ENCODE data around the gene CCDC28B.
"Not testable (repeated sequence)": the region's sequence is repeated elsewhere in the genome, so short reads cannot be mapped to it uniquely, and the experiment has no call there.

The CCDC28B gene

DNA sequence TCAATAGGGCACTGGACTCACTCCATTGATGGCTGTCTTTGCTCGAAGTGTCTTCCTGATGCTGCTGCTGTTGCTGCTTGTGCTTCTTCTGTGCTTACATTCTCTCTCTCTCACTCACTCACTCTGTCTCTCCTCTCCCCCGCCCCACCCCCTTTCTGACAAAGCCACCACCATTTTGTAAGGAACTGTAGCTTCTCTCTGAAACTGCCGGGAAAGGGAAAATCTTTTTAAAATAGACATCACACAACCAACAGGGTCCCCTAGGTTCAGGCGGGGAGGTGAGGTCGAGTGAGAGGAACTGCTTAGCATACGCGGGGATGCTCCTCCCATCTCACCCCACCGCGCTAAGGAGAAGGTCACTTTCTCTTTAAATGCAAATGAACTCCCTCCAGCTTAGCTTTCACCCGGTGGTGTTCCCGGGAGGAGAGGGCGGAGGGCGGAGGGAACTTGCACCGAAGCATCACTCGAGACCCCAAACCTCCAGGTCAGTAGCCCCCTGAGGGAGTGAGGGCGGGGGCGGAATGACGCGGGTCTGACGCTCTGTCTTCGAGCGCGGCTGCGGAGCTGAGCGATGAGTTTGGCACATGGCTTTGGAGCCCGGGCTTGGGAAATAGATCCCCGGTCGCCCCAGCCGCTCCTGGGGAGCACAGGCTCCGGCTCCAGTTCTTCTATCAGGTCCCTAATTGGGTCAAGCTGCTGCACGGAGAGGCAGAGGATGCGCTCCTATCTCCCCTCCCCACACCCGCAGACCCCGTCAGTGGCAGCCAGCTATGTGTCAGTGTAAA, at the start of gene CCDC28B:
CCDC28B (plus strand) TSS at position 370 of the 785 bp plus-strand sequence. CDS start 1,341 bp downstream, outside the sequence.
- peak; percentile 57 for DNase-seq

DNA sequence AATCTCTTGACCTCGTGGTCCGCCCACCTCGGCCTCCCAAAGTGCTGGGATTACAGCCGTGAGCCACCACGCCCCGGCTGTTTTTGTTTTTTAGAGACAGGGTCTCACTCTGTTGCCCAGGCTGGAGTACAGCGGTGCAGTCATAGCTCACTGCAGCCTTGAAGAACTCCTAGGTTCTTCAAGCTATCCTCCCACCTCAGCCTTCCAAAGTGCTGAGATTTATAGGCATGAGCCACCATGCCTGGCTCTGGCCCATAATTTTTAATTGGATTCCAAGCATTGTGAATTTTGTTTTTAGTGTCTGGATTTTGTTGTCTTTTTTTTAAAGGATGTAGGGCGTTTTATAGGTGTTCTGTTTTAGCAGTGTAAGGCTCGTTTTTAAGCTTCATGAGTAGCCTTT, 49.5 kb upstream of the CCDC28B start:
- DNase-seq = no peak

DNA sequence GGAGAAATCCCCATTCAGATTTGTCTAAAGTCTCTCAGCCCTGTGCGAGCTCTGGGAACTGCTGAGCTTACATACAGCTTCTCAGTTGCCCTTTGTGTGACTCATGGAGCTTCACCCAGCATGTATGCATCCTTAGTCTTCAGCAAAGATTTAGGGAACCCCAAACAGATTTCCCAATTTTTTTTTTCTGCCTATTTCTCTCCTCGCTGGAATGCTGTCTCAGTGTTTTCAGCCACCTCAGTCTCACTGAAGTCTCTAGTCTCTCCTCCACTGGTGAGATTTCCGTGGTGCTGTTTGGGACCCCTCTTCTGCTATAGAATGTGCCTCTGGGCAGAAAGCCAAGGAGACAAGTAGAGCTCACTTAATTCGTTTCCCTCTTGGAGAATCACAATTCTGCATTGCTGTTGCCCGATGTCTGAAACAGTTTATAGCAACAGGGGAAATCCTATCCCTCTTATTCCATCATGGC, 49.0 kb upstream of the CCDC28B start:
- DNase-seq = peak; percentile 73

DNA sequence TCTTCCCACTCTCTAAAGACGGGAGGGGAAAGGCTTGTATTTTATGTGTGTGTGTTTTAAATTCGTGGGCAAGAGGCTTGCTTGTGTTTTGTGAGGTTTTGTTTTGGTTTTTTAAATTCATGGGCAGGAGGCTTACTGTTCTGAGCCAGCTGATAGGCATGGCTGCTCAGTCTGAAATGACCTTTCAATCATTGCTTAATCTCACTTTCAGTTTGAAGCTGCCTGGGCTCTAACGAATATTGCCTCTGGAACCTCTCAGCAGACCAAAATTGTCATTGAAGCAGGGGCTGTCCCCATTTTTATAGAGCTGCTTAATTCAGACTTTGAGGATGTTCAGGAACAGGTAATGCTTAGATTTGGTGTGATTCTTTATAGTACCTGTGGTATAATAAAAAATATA, 41.2 kb upstream of the CCDC28B start:
- no peak for DNase-seq

DNA sequence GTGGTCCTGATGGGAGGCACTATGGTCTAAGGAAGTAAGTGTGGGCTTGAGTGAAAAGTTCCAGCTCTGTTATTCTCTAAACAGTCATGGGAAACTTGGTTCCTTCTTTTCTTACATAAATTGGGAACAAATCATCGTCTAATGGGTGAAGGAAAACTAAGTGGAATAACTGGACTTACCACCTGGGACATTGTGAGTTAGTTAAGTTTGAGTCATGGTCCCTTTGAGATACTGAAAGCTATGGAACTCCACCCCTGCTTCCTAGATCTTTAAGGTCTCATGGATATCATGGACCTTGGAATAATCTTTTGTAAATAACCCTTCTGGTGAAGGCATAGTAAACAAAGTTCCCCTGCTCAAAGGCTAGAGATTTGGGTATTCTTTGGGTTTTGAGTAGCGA, 37.0 kb upstream of the CCDC28B start:
- no peak for DNase-seq

GRCh38 chr1:32165633-32166032, 34.8 kb upstream of the CCDC28B start:
- not testable (repeated sequence) for DNase-seq

GRCh38 chr1:32170991-32171390, 29.4 kb upstream of the CCDC28B start:
- DNase-seq = no peak

- no peak for DNase-seq
Observed at GRCh38 chr1:32172621-32173245, 27.7 kb upstream of the CCDC28B start.

- DNase-seq = no peak
Observed at GRCh38 chr1:32178380-32179192, 21.8 kb upstream of the CCDC28B start.

DNA sequence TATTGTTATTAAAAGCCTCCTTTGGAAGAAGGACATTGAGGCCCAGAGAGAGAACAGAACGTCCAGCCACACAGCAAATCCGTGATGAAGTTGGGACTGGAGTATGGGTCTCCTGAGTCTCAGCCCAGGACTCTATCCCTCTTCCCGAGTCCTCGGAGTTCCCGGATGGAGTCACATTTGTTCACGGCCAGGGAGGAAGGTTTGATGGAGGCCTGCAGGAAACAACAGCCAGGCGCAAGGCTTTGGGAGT, 21.3 kb upstream of the CCDC28B start:
- peak; percentile 62 for DNase-seq

- DNase-seq = peak; percentile 89
Observed at GRCh38 chr1:32179443-32180185, 20.8 kb upstream of the CCDC28B start, which contains the start of gene TXLNA. TXLNA (plus strand) TSS chr1:32179675; CDS start chr1:32180346, 671 bp downstream.

- peak; percentile 22 for DNase-seq
Observed at GRCh38 chr1:32180186-32181060, 20.0 kb upstream of the CCDC28B start.

- DNase-seq = no peak
Observed at GRCh38 chr1:32181065-32181464, 19.3 kb upstream of the CCDC28B start.

DNA sequence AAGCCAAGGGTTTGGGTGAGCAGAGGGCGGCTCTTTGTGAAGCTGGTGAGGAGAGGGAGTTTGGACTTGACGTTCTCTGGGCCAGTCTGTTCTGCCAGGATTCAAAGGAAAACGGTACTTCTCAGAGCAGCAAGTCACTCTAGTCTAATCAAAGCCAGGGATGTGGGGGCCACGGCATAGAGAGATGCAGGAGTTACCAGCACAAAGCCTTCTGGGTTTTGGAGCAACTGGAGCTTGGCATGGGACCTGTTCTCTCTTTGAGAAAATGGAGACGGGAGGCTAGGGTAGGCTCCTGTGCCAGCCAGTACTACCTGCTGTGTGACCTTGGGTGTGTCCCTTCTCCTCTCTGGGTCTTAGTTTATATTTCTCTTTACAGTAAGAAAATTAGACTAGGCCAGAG, 18.8 kb upstream of the CCDC28B start:
- no peak for DNase-seq

- DNase-seq = no peak
Observed at GRCh38 chr1:32182060-32182459, 18.3 kb upstream of the CCDC28B start.

GRCh38 chr1:32184650-32185049, 15.7 kb upstream of the CCDC28B start:
- DNase-seq = no peak

DNA sequence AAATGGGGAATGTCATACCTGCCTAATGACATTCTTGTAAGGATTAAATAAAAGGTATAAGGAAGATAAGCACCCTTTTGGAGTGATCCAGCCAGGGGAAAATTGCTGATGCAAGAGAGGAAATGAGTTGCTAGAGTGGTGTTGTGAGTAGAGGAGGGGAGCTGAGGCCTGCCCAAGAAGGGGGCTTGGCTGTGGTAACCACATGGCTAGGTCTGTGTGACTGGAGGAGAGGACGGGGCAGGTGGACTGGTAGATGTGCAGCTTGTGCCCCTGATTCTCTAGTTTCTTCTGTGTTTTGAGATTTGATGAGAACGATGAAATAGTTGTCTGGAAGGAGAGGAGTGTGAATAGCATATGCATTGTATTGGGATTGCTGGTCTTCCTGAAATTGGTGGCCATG, 14.3 kb upstream of the CCDC28B start:
- no peak for DNase-seq

- no peak for DNase-seq
Observed at GRCh38 chr1:32186491-32186890, 13.9 kb upstream of the CCDC28B start.

- no peak for DNase-seq
Observed at GRCh38 chr1:32187850-32188249, 12.5 kb upstream of the CCDC28B start.

DNA sequence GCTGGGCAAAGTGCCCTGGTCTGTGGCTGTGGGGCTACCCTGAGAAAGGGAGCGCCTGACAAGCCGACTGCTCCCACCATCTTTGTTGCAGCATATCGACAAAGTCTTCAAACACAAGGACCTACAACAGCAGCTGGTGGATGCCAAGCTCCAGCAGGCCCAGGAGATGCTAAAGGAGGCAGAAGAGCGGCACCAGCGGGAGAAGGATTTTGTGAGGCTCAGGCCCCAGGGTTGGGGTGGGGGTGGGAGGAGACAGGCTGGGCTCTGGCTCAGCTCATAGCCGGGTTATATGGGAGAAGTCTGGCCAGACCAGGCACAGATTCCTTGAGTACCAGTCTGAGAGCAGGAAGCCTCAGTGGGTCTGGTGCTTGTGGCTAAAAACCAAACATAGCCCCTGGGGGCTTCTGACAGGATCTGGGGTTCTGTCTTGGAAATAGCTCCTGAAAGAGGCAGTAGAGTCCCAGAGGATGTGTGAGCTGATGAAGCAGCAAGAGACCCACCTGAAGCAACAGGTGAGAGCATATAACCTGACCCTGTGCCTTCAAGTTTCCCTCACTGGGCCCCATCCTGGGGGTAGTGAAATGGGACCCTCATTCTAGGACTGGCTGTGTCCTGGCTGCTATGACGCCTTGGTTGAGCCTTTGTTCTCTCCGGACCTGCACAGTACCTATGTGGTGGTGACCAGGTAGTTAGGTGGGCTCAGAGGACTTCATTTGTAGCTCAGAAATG, 8.0 kb upstream of the CCDC28B start:
- DNase-seq = no peak

- DNase-seq = no peak
Observed at GRCh38 chr1:32194984-32195383, 5.4 kb upstream of the CCDC28B start.
